KMS-11 (cell line): ENCODE measurements around the gene SCARF2.

Experiments used
- H2AFZ ChIP-seq: fragments of 200-600 bp; sonication (generic); 2 replicates; pipeline ENCODE4 v1.6.1; 2016; ENCODE audit warnings: antibody characterized with exemption, mixed run types, low read depth
- H3K27ac ChIP-seq: fragments of 200-600 bp; sonication (generic); 2 replicates; pipeline ENCODE4 v1.6.1; 2016; ENCODE audit warnings: mild to moderate bottlenecking, mixed run types
- H3K27me3 ChIP-seq: fragments of 200-600 bp; sonication (generic); 2 replicates; pipeline ENCODE4 v1.6.1; 2017; ENCODE audit warnings: mild to moderate bottlenecking, low read depth, mixed run types, moderate library complexity; ENCODE audit not compliant: insufficient read depth
- H3K36me3 ChIP-seq: fragments of 200-600 bp; sonication (generic); 2 replicates; pipeline ENCODE4 v1.6.1; 2017; ENCODE audit warnings: mild to moderate bottlenecking, mixed run types; ENCODE audit not compliant: insufficient read depth
- H3K4me1 ChIP-seq: fragments of 200-600 bp; sonication (generic); 2 replicates; pipeline ENCODE4 v1.6.1; 2016; ENCODE audit warnings: mild to moderate bottlenecking, low read depth, mixed run types; ENCODE audit not compliant: poor library complexity, severe bottlenecking
- H3K4me2 ChIP-seq: fragments of 200-600 bp; sonication (generic); 2 replicates; pipeline ENCODE4 v1.7.0; 2016; ENCODE audit warnings: mild to moderate bottlenecking, mixed run types
- H3K4me3 ChIP-seq: fragments of 200-600 bp; sonication (generic); IDR thresholded peaks from 2 replicates; pipeline ENCODE4 v1.6.1; 2017; ENCODE audit warnings: low read depth, low read length, mixed read lengths; ENCODE audit not compliant: insufficient read depth
- H3K79me2 ChIP-seq: fragments of 200-600 bp; sonication (generic); 2 replicates; pipeline ENCODE4 v1.6.1; 2016; ENCODE audit warnings: low read depth, mixed run types; ENCODE audit not compliant: insufficient read depth
- H3K9ac ChIP-seq: fragments of 200-600 bp; sonication (generic); 2 replicates; pipeline ENCODE4 v1.6.1; 2016; ENCODE audit warnings: mild to moderate bottlenecking, mixed run types
- H4K20me1 ChIP-seq: fragments of 200-600 bp; sonication (generic); 2 replicates; pipeline ENCODE4 v1.6.1; 2016; ENCODE audit warnings: mild to moderate bottlenecking, mixed run types; ENCODE audit not compliant: insufficient read depth
- CTCF ChIP-seq: fragments of 200-600 bp; sonication (generic); conservative IDR thresholded peaks from 2 replicates; pipeline ENCODE4 v1.6.1; 2017; ENCODE audit warnings: low read depth, mild to moderate bottlenecking, antibody characterized with exemption, low read length, moderate library complexity, mixed read lengths

Gene SCARF2

GRCh38 chr22:20405291-20405930 is 32.2 kb downstream of the SCARF2 start:
- Histone ChIP-seq H3K4me1 (no peaks in the 10 kb centered on the region), H3K36me3 (no peaks in the 10 kb centered on the region), H2AFZ (no peak overlapping the region), H3K79me2 (no peaks in the 10 kb centered on the region), H3K27me3 (no peaks in the 10 kb centered on the region), H3K9ac (no peak overlapping the region), H3K4me3 (no peak overlapping the region), H3K27ac (no peak overlapping the region), H4K20me1 (no peaks in the 10 kb centered on the region), H3K4me2 (no peak overlapping the region)
- no peak for TF ChIP-seq CTCF

GRCh38 chr22:20404881-20405280 is 32.7 kb downstream of the SCARF2 start:
- H3K79me2 ChIP-seq: no peaks in the 10 kb centered on the region
- H3K4me1 ChIP-seq: no peaks in the 10 kb centered on the region
- no peak overlapping the region for H3K4me2 ChIP-seq
- H2AFZ ChIP-seq: no peak overlapping the region
- no peak overlapping the region for H3K4me3 ChIP-seq
- no peaks in the 10 kb centered on the region for H3K27me3 ChIP-seq
- no peak overlapping the region for H3K27ac ChIP-seq
- no peaks in the 10 kb centered on the region for H4K20me1 ChIP-seq
- H3K9ac ChIP-seq: no peak overlapping the region
- H3K36me3 ChIP-seq: no peaks in the 10 kb centered on the region
- TF ChIP-seq CTCF: no peak

- H3K9ac ChIP-seq: no peak overlapping the region
- H3K27me3 ChIP-seq: no peaks in the 10 kb centered on the region
- H3K4me2 ChIP-seq: no peak overlapping the region
- no peak overlapping the region for H3K4me3 ChIP-seq
- no peaks in the 10 kb centered on the region for H3K36me3 ChIP-seq
- H2AFZ ChIP-seq: no peak overlapping the region
- no peaks in the 10 kb centered on the region for H3K79me2 ChIP-seq
- H3K27ac ChIP-seq: no peak overlapping the region
- TF ChIP-seq CTCF: no peak
- H4K20me1 ChIP-seq: no peaks in the 10 kb centered on the region
- no peaks in the 10 kb centered on the region for H3K4me1 ChIP-seq
Observed at GRCh38 chr22:20403779-20404140, 33.9 kb downstream of the SCARF2 start.

GRCh38 chr22:20402960-20403778 is 34.5 kb downstream of the SCARF2 start:
- no peak for TF ChIP-seq CTCF
- Histone ChIP-seq H3K36me3 (no peaks in the 10 kb centered on the region), H4K20me1 (no peaks in the 10 kb centered on the region), H3K79me2 (no peaks in the 10 kb centered on the region), H3K27ac (no peak overlapping the region), H3K9ac (no peak overlapping the region), H3K4me2 (no peak overlapping the region), H3K27me3 (no peaks in the 10 kb centered on the region), H3K4me1 (no peaks in the 10 kb centered on the region), H2AFZ (no peak overlapping the region), H3K4me3 (no peak overlapping the region)
